ENCODE data around the gene HMGN4. TPM values are rescaled to one million over a fixed set of nuclear protein-coding genes. Genes with fewer than 3 reads are reported as not detected.

The HMGN4 gene
- total and polyA plus RNA-seq, 9 of the 15 experiments (the other 6 are each of a cell fraction or from before 2014, with no cell fraction given): 35.4 to 134 (median 94.1) TPM

DNA sequence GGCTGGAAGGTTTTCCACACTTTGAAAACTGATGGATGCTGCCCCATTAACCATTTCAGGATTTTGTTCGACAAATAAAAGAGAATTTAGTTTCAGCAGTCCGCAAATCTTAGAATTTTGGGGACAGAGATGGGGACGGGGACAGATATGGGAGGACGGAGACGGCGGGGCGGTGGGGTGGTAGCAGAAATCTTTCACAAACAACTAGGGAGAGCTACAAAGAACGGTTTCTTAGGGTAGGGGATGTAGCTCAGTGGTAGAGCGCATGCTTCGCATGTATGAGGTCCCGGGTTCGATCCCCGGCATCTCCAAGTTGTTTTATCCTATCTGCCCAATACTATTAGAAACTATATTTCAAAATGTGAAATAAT, 15.1 kb downstream of the HMGN4 start (continued):
- TF ChIP-seq, protein P1, sequence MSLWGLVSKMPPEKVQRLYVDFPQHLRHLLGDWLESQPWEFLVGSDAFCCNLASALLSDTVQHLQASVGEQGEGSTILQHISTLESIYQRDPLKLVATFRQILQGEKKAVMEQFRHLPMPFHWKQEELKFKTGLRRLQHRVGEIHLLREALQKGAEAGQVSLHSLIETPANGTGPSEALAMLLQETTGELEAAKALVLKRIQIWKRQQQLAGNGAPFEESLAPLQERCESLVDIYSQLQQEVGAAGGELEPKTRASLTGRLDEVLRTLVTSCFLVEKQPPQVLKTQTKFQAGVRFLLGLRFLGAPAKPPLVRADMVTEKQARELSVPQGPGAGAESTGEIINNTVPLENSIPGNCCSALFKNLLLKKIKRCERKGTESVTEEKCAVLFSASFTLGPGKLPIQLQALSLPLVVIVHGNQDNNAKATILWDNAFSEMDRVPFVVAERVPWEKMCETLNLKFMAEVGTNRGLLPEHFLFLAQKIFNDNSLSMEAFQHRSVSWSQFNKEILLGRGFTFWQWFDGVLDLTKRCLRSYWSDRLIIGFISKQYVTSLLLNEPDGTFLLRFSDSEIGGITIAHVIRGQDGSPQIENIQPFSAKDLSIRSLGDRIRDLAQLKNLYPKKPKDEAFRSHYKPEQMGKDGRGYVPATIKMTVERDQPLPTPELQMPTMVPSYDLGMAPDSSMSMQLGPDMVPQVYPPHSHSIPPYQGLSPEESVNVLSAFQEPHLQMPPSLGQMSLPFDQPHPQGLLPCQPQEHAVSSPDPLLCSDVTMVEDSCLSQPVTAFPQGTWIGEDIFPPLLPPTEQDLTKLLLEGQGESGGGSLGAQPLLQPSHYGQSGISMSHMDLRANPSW (CRISPR knock-in tag; IDR thresholded peaks at IDR 0.05): no peak
- TF ChIP-seq HSF4 (CRISPR knock-in tag; IDR thresholded peaks at IDR 0.05; ENCODE audit: borderline replicate concordance) (no peak), WHSC1 (IDR thresholded peaks at IDR 0.05; ENCODE audit: low read length) (no peak), HMG20A (CRISPR knock-in tag; conservative IDR thresholded peaks at IDR 0.05) (no peak), FOS (IDR thresholded peaks at IDR 0.05; ENCODE audit: extremely low read depth, insufficient read length) (no peak), MYNN (IDR thresholded peaks at IDR 0.05) (no peak), MYNN (CRISPR knock-in tag; IDR thresholded peaks at IDR 0.05) (no peak), MAX (CRISPR knock-in tag; IDR thresholded peaks at IDR 0.05) (no peak), EP400 (IDR thresholded peaks at IDR 0.05) (no peak), ZNF232 (CRISPR knock-in tag; IDR thresholded peaks at IDR 0.05) (no peak), NFATC3 (IDR thresholded peaks at IDR 0.05) (no peak), ZNF41 (CRISPR knock-in tag; conservative IDR thresholded peaks at IDR 0.05) (no peak), MCM5 (IDR thresholded peaks at IDR 0.05; ENCODE audit: low read depth) (no peak), SRSF7 (optimal IDR thresholded peaks at IDR 0.05; ENCODE audit: low read depth, low read length) (no peak), ZNF384 (IDR thresholded peaks at IDR 0.05; ENCODE audit: low read depth, low read length) (peak; percentile 31; the same call in 1 of the 2 replicates), POLR2A (conservative IDR thresholded peaks at IDR 0.05) (no peak), BRD9 (IDR thresholded peaks at IDR 0.05; ENCODE audit: low read depth, partially characterized antibody) (peak; percentile 94), PCBP2 (IDR thresholded peaks at IDR 0.05; ENCODE audit: low read depth, low read length, poor library complexity, severe bottlenecking) (no peak), HNRNPL (IDR thresholded peaks at IDR 0.05; ENCODE audit: low read depth, low read length) (no peak), RBFOX2 (IDR thresholded peaks at IDR 0.05; ENCODE audit: low read depth, low read length) (no peak), HDAC1 (IDR thresholded peaks at IDR 0.05) (peak in 1 of 2 experiments; percentile 96; a peak in 2 of 4 replicates), BRCA1 (IDR thresholded peaks at IDR 0.05) (no peak), BRCA1 (CRISPR knock-in tag; IDR thresholded peaks at IDR 0.05) (no peak), MXI1 (IDR thresholded peaks at IDR 0.05; ENCODE audit: low read depth, low read length) (0 out of 2 replicates have a peak, but pooled peaks have one; percentile 37), ESRRB (CRISPR knock-in tag; IDR thresholded peaks at IDR 0.05; ENCODE audit: borderline replicate concordance) (no peak), IRF9 (tag; IDR thresholded peaks at IDR 0.05) (no peak), CSDE1 (IDR thresholded peaks at IDR 0.05) (peak in 1 of 2 experiments; percentile 78; a peak in 2 of 4 replicates)
- TF ChIP-seq, protein P2, sequence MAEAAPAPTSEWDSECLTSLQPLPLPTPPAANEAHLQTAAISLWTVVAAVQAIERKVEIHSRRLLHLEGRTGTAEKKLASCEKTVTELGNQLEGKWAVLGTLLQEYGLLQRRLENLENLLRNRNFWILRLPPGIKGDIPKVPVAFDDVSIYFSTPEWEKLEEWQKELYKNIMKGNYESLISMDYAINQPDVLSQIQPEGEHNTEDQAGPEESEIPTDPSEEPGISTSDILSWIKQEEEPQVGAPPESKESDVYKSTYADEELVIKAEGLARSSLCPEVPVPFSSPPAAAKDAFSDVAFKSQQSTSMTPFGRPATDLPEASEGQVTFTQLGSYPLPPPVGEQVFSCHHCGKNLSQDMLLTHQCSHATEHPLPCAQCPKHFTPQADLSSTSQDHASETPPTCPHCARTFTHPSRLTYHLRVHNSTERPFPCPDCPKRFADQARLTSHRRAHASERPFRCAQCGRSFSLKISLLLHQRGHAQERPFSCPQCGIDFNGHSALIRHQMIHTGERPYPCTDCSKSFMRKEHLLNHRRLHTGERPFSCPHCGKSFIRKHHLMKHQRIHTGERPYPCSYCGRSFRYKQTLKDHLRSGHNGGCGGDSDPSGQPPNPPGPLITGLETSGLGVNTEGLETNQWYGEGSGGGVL (CRISPR knock-in tag; IDR thresholded peaks at IDR 0.05): no peak

All from K562 (cell line).